Skeletal muscle tissue (tissue), 1 donor: ENCODE results near the gene TSC22D2. TPM values are rescaled to one million over a fixed set of nuclear protein-coding genes. Genes with fewer than 3 reads are reported as not detected.

Source experiments
- total RNA-seq: library from RNA; depleted of rRNA; stranded (reverse); fragments of >200 nt; gene quantifications from one replicate; pipeline ENCODE4 v1.2.3, GENCODE V29; 2014

TSC22D2 gene
- total RNA-seq, 1 donor from 2014 or later, result 12.0 TPM

Other genes with a start within 250 kb of the TSC22D2 start
- gene SERP1, start 138.2 kb downstream of the TSC22D2 start, total RNA-seq, result 49.1 TPM
- gene EIF2A, start 138.5 kb downstream of the TSC22D2 start, total RNA-seq, result 195 TPM
- gene SELENOT, start 195.0 kb downstream of the TSC22D2 start, total RNA-seq, result 16.7 TPM